ENCODE data around the gene IFT52. TPM values are rescaled to one million over a fixed set of nuclear protein-coding genes. Genes with fewer than 3 reads are reported as not detected.
A peak's percentile ranks its signal among the peaks of the same experiment; 100 is the strongest.
"Not testable (repeated sequence)": the region's sequence is repeated elsewhere in the genome, so short reads cannot be mapped to it uniquely, and the experiment has no call there.

The IFT52 gene
- total RNA-seq, 1 donor from 2014 or later, result 20.4 TPM

DNA sequence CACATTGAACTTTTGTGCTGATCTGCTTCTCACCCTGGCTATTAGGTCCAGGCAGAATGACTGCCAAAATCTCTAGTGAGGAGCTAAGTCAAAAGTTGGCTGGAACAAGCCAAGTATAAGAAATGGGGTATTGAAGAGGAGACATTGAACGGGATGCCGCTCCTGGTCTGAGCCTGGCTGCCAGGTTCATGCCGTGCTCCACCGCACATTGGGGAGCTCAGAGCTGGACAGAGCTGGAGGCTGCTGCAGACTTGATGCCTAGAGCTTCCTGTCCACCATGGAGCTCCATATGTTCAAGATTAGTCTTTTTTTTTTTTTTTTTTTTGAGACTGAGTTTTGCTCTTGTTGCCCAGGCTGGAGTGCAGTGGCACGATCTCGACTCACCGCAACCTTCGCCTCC lies 4.1 kb upstream of the IFT52 start:
- DNase-seq, result peak; percentile 43
- H3K36me3 ChIP-seq, result no peaks in the 10 kb centered on the region
- H3K4me3 ChIP-seq, result no peak overlapping the region
- no peaks in the 10 kb centered on the region for H3K27me3 ChIP-seq
- intact Hi-C loops (cut with DNase I), result no loop called here
- H3K27ac ChIP-seq, result no peak overlapping the region
- H3K4me1 ChIP-seq, result peaks cover 20% of the 10 kb centered on the region
- H3K9me3 ChIP-seq, result no peaks in the 10 kb centered on the region
- TF ChIP-seq, protein P1, sequence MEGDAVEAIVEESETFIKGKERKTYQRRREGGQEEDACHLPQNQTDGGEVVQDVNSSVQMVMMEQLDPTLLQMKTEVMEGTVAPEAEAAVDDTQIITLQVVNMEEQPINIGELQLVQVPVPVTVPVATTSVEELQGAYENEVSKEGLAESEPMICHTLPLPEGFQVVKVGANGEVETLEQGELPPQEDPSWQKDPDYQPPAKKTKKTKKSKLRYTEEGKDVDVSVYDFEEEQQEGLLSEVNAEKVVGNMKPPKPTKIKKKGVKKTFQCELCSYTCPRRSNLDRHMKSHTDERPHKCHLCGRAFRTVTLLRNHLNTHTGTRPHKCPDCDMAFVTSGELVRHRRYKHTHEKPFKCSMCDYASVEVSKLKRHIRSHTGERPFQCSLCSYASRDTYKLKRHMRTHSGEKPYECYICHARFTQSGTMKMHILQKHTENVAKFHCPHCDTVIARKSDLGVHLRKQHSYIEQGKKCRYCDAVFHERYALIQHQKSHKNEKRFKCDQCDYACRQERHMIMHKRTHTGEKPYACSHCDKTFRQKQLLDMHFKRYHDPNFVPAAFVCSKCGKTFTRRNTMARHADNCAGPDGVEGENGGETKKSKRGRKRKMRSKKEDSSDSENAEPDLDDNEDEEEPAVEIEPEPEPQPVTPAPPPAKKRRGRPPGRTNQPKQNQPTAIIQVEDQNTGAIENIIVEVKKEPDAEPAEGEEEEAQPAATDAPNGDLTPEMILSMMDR (IDR thresholded peaks at IDR 0.05), result no peak
- ATAC-seq, result no peak

DNA sequence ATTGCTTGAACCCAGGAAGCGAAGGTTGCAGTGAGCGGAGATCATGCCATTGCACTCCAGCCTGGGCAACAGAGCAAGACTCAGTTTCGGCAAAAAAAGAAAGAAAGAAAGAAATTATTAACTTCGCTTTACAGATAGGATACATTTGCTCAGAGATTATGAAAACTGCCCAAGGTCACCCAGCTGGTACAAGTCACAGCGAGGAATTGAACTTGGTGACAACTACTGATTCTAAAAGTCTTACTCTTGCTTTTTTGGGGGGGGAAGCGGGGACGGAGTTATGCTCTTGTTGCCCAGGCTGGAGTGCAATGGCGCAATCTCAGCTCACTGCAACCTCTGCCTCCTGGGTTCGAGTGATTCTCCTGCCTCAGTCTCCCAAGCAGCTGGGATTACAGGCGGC lies 2.2 kb upstream of the IFT52 start:
- H3K27ac ChIP-seq; DNase-seq; H3K27me3 ChIP-seq; H3K9me3 ChIP-seq; ATAC-seq; intact Hi-C loops (cut with DNase I); H3K4me3 ChIP-seq; H3K36me3 ChIP-seq: not testable (repeated sequence)
- peaks cover 24% of the 10 kb centered on the region for H3K4me1 ChIP-seq

DNA sequence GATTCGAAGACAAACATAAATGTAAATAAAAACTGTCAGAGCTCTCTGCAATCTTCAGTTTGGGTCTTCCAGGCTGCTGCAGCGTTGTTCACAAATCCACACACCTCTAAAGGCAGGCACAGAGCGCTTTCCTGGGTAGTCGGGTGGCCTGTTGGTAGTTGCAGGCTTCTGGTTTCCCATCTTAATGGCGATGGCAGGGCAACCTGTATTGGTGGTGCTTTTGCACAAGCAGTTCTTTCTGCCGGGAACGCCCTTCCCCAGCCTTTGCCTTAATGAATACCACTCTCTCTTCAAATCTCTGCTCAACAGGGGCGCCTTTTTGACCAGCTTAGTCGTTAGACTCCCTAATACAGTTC lies 723 bp upstream of the IFT52 start:
- ATAC-seq, result no peak
- no peaks in the 10 kb centered on the region for H3K27me3 ChIP-seq
- intact Hi-C loops (cut with DNase I), result no loop called here
- TF ChIP-seq, protein P1 (IDR thresholded peaks at IDR 0.05), result no peak
- DNase-seq, result no peak
- peak overlapping the region; percentile 73 for H3K4me3 ChIP-seq
- H3K36me3 ChIP-seq, result peaks cover 6% of the 10 kb centered on the region
- H3K9me3 ChIP-seq, result no peaks in the 10 kb centered on the region
- H3K4me1 ChIP-seq, result peaks cover 16% of the 10 kb centered on the region
- H3K27ac ChIP-seq, result peak overlapping the region; percentile 90

DNA sequence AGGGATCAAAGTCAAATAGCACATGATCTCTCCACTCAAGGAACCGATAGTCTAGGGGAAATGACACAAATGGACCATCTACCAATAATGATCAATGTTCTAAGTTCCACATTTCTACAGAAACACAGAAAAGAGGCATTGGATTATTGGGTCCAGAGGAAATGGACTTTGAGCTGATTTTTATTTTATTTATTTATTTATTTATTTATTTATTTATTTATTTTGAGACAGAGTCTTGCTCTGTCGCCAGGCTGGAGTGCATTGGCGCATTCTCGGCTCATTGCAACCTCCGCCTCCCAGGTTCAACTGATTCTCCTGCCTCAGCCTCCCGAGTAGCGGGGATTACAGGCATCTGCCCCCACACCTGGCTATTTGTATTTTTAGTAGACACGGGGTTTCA lies 11.2 kb downstream of the IFT52 start:
- intact Hi-C loops (cut with DNase I); H3K4me1 ChIP-seq; ATAC-seq; H3K4me3 ChIP-seq; DNase-seq; H3K27me3 ChIP-seq; H3K27ac ChIP-seq; H3K9me3 ChIP-seq: not testable (repeated sequence)
- H3K36me3 ChIP-seq, result peaks cover 64% of the 10 kb centered on the region

DNA sequence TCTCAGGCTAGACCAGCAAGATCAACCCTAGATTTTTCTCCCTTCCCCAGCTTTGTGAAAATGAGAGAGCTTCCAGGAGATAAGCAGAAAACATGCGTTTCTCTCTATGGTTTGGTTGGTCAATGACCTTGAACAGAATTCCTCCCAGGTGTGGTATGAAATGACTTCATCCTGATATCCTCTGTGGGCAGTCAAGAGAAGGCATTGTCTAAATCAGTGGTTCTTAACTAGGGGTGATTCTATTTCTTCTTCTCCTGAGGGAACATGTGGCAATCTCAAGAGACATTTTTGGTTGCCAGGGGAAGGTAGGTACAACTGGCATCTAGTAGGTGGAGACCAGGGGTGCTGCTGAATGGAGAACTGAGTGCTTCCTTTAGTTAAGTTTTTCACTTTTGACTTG lies 12.4 kb downstream of the IFT52 start:
- H3K27ac ChIP-seq, result no peak overlapping the region
- H3K36me3 ChIP-seq, result peaks cover 52% of the 10 kb centered on the region
- H3K4me1 ChIP-seq, result no peaks in the 10 kb centered on the region
- intact Hi-C loops (cut with DNase I), result no loop called here
- no peak overlapping the region for H3K4me3 ChIP-seq
- H3K27me3 ChIP-seq, result no peaks in the 10 kb centered on the region
- ATAC-seq (no peak), DNase-seq (no peak)
- no peaks in the 10 kb centered on the region for H3K9me3 ChIP-seq
- TF ChIP-seq, protein P1 (IDR thresholded peaks at IDR 0.05), result no peak

DNA sequence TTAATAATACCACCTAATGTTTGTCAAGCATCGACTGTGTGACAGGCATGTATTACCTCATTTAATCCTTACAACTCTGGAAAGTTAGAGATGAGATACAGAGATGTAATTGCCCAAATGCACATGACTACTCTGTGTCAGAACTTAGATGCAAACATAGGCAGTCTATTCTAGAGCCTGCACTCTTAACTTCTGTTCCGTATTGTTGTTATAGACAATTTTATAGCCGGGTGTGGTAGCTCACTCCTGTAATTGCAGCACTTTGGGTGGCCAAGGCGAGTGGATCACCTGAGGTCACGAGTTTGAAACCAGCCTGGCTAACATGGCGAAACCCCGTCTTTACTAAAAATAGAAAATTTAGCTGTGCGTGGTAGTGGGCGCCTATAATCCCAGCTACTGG lies 15.0 kb downstream of the IFT52 start:
- H3K27me3 ChIP-seq, result no peaks in the 10 kb centered on the region
- H3K9me3 ChIP-seq, result no peaks in the 10 kb centered on the region
- peaks cover 37% of the 10 kb centered on the region for H3K36me3 ChIP-seq
- ATAC-seq (no peak), DNase-seq (no peak)
- TF ChIP-seq, protein P1 (IDR thresholded peaks at IDR 0.05), result no peak
- H3K4me3 ChIP-seq, result no peak overlapping the region
- intact Hi-C loops (cut with DNase I), result no loop called here
- no peaks in the 10 kb centered on the region for H3K4me1 ChIP-seq
- H3K27ac ChIP-seq, result no peak overlapping the region

DNA sequence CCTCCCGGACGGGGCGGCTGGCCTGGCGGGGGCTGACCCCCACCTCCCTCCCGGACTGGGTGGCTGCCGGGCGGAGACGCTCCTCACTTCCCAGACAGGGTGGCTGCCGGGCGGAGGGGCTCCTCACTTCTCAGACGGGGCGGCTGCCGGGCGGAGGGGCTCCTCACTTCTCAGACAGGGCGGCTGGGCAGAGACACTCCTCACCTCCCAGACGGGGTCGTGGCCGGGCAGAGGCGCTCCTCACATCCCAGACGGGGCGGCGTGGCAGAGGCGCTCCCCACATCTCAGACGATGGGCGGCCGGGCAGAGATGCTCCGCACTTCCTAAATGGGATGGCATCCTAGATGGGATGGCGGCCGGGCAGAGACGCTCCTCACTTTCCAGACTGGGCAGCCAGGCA lies 16.5 kb downstream of the IFT52 start:
- DNase-seq, result not testable (repeated sequence)
- peaks cover 32% of the 10 kb centered on the region for H3K36me3 ChIP-seq

More for the DNA sequence above, 16.5 kb downstream of the IFT52 start:
- H3K4me1 ChIP-seq; ATAC-seq; H3K27ac ChIP-seq; H3K9me3 ChIP-seq; intact Hi-C loops (cut with DNase I); H3K27me3 ChIP-seq; H3K4me3 ChIP-seq: not testable (repeated sequence)
